Activated CD4-positive, alpha-beta T cell treated with anti-CD3 and anti-CD28 coated beads, Interleukin-2, amount 10 ng/mL, durations not matched to agents 24 days and 14 days (primary cell): Measurements from ENCODE around the gene S100A10. TPM values are rescaled to one million over a fixed set of nuclear protein-coding genes. Genes with fewer than 3 reads are reported as not detected.

Experiments
- DNase-seq: peaks from one replicate; pipeline ENCODE4 v3.0.0; 2022
- H3K27ac Mint-ChIP-seq: one replicate; pipeline ENCODE4 v1.8.0; 2022; ENCODE audit warnings: mild to moderate bottlenecking, mixed read lengths
- H3K27me3 Mint-ChIP-seq: one replicate; pipeline ENCODE4 v1.8.0; 2022; ENCODE audit warnings: mixed read lengths
- H3K36me3 Mint-ChIP-seq: one replicate; pipeline ENCODE4 v1.8.0; 2022; ENCODE audit warnings: low read depth, mild to moderate bottlenecking, mixed read lengths
- H3K4me1 Mint-ChIP-seq: one replicate; pipeline ENCODE4 v1.8.0; 2021; ENCODE audit warnings: mixed read lengths
- H3K4me3 Mint-ChIP-seq: one replicate; pipeline ENCODE4 v1.8.0; 2022; ENCODE audit warnings: mild to moderate bottlenecking, moderate library complexity, mixed read lengths
- H3K9me3 Mint-ChIP-seq: one replicate; pipeline ENCODE4 v1.8.0; 2021; ENCODE audit warnings: mixed read lengths
- intact Hi-C: fragments of 100-400 bp; cut with micrococcal nuclease; formaldehyde crosslinking; loops from one replicate; pipeline ENCODE4 v1.15.1; 2023
- total RNA-seq: library from RNA; stranded (reverse); gene quantifications from 2 replicates; pipeline ENCODE4 v1.2.3, GENCODE V29; 2022

Gene S100A10
- total RNA-seq, 1 donor from 2014 or later, result 103 TPM

DNA sequence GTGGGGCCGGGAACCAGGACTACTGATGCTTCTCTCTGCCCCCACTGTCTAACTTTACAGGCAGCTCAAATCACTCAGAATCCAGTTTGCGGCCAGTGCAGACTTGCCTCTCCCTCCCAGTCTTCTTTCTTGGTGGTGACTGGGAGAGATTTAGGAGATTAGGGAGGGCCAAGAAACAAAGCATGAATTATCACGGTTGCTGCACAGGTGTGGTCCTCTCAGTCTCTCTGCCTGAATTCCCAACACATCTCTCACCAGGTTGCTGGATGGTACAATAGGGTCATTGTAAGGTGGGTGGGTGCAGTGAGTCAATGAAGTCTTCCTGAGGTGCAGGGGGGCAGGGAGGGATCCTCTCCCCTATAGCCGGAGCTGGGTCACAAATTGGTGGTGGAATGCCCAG, 30.6 kb upstream of the S100A10 start:
- H3K27ac Mint-ChIP-seq, result no peak overlapping the region
- DNase-seq, result no peak

DNA sequence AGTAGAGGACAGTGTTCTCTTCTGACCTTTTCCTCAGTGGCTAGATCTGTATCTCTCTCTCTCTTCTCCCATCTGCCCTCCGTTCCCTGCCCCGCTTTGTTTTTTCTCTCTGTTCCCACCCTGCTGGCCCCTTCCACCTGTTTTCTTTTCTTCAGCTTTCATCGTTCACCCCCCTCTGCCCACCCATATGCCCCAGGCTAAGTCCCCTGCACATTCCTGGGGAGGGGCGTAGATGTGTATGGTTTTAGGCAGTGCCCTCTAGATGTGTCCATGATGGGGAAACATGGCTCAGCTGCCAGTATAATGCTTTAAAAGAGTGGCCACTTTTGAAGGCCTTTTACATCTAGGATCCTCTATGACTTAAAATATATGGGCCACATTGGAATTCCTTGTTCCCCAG, 29.6 kb upstream of the S100A10 start:
- intact Hi-C loops, result no loop called here
- DNase-seq, result no peak
- Mint-ChIP-seq H3K36me3 (no peaks in the 10 kb centered on the region), H3K9me3 (peaks cover 4% of the 10 kb centered on the region), H3K27me3 (peaks cover 8% of the 10 kb centered on the region), H3K4me3 (no peak overlapping the region), H3K4me1 (no peaks in the 10 kb centered on the region), H3K27ac (no peak overlapping the region)

More for the DNA sequence above, 30.6 kb upstream of the S100A10 start:
- Mint-ChIP-seq H3K4me3 (no peak overlapping the region), H3K27me3 (peaks cover 3% of the 10 kb centered on the region), H3K36me3 (peaks cover 7% of the 10 kb centered on the region), H3K4me1 (peaks cover 6% of the 10 kb centered on the region), H3K9me3 (peaks cover 12% of the 10 kb centered on the region)
- intact Hi-C loops, result no loop called here

GRCh38 chr1:152022474-152022873, 28.8 kb upstream of the S100A10 start:
- Mint-ChIP-seq H3K27ac (no peak overlapping the region), H3K4me3 (no peak overlapping the region), H3K9me3 (peaks cover 3% of the 10 kb centered on the region), H3K36me3 (no peaks in the 10 kb centered on the region), H3K27me3 (peaks cover 12% of the 10 kb centered on the region), H3K4me1 (no peaks in the 10 kb centered on the region)
- intact Hi-C loops, result no loop called here
- DNase-seq, result no peak

GRCh38 chr1:152021569-152021968, 27.9 kb upstream of the S100A10 start:
- intact Hi-C loops, result no loop called here
- Mint-ChIP-seq H3K27ac (no peak overlapping the region), H3K27me3 (peaks cover 17% of the 10 kb centered on the region), H3K36me3 (no peaks in the 10 kb centered on the region), H3K4me3 (no peak overlapping the region), H3K4me1 (no peaks in the 10 kb centered on the region), H3K9me3 (no peaks in the 10 kb centered on the region)
- DNase-seq, result no peak

GRCh38 chr1:152020849-152021248, 27.2 kb upstream of the S100A10 start:
- H3K4me3 Mint-ChIP-seq, result no peak overlapping the region
- H3K27ac Mint-ChIP-seq, result no peak overlapping the region
- H3K9me3 Mint-ChIP-seq, result no peaks in the 10 kb centered on the region

GRCh38 chr1:152018537-152018936, 24.9 kb upstream of the S100A10 start:
- Mint-ChIP-seq H3K9me3 (no peaks in the 10 kb centered on the region), H3K27ac (no peak overlapping the region), H3K36me3 (no peaks in the 10 kb centered on the region), H3K4me3 (no peak overlapping the region), H3K4me1 (peaks cover 2% of the 10 kb centered on the region), H3K27me3 (peaks cover 31% of the 10 kb centered on the region)
- DNase-seq, result peak; percentile 71
- intact Hi-C loops, result no loop called here

More at GRCh38 chr1:152020849-152021248, 27.2 kb upstream of the S100A10 start:
- H3K36me3 Mint-ChIP-seq, result no peaks in the 10 kb centered on the region
- intact Hi-C loops, result no loop called here
- H3K27me3 Mint-ChIP-seq, result peaks cover 17% of the 10 kb centered on the region
- no peak for DNase-seq
- no peaks in the 10 kb centered on the region for H3K4me1 Mint-ChIP-seq

DNA sequence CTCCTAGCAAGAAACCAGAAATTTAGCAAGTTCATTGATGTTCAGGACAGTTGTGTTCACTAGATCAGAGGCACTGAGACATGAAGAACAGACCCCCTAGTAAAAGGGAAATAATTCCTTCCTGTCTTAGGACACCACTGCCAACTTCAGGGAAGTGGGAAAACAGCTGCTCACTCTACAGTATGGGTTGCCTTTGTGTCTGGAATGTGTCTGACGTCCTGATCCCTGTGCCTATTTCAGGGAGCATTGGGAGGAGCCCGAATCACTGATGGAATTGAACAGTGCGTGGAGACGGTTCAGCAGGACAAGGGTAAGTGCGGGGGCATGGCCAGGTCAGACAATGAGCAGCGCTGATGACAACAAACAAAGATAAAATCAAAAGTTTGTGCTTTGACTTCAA, 22.1 kb upstream of the S100A10 start:
- H3K27me3 Mint-ChIP-seq, result peaks cover 38% of the 10 kb centered on the region
- no peak for DNase-seq
- H3K36me3 Mint-ChIP-seq, result no peaks in the 10 kb centered on the region
- H3K4me3 Mint-ChIP-seq, result no peak overlapping the region
- H3K4me1 Mint-ChIP-seq, result peaks cover 2% of the 10 kb centered on the region
- H3K27ac Mint-ChIP-seq, result no peak overlapping the region
- no peaks in the 10 kb centered on the region for H3K9me3 Mint-ChIP-seq
- intact Hi-C loops, result no loop called here

GRCh38 chr1:152014943-152015342, 21.3 kb upstream of the S100A10 start:
- intact Hi-C loops, result no loop called here
- Mint-ChIP-seq H3K27ac (no peak overlapping the region), H3K9me3 (no peaks in the 10 kb centered on the region), H3K4me1 (peaks cover 2% of the 10 kb centered on the region), H3K4me3 (no peak overlapping the region), H3K27me3 (peaks cover 40% of the 10 kb centered on the region), H3K36me3 (no peaks in the 10 kb centered on the region)
- no peak for DNase-seq

DNA sequence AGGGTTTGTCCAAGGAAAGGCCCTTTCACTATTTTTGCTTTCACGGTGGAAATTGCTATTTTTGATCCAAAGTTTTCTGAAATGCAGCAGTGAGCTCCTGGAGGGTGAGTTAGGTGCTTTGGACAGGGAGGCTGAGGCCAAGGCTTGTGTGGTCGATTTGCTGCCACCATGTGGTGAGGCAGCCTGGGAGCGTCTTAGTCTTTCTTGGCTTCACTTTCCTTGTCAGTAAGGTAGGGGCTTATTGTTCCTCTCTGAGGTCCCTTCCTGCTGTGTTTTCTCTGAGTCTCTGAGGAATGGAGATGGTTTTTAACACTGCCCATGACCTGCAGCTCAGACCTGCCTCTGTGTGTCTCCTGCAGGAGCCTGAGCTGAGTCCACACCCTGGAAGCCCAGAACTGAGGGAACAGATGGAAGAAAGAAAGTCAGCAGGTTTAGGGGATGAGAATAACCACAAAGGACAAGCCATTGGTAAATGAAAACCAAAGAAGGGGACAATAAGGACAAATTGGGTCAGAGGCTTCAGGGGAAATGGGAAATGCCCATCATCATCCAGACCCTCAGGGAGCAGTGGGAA, 20.1 kb upstream of the S100A10 start:
- Mint-ChIP-seq H3K4me1 (peaks cover 2% of the 10 kb centered on the region), H3K9me3 (no peaks in the 10 kb centered on the region), H3K27ac (no peak overlapping the region), H3K4me3 (no peak overlapping the region), H3K27me3 (peaks cover 49% of the 10 kb centered on the region), H3K36me3 (no peaks in the 10 kb centered on the region)
- intact Hi-C loops, result loop anchor here (1.0 kb wide), 1 partner anchor 45 kb away; no protein-coding TSS in a partner anchor
- peak; percentile 84 for DNase-seq

- H3K27me3 Mint-ChIP-seq, result peaks cover 45% of the 10 kb centered on the region
- intact Hi-C loops, result no loop called here
- no peaks in the 10 kb centered on the region for H3K36me3 Mint-ChIP-seq
- no peak overlapping the region for H3K27ac Mint-ChIP-seq
- no peak for DNase-seq
- peaks cover 6% of the 10 kb centered on the region for H3K4me1 Mint-ChIP-seq
- H3K9me3 Mint-ChIP-seq, result no peaks in the 10 kb centered on the region
- H3K4me3 Mint-ChIP-seq, result no peak overlapping the region
Observed at GRCh38 chr1:152009691-152010090, 16.0 kb upstream of the S100A10 start.

- Mint-ChIP-seq H3K27me3 (peaks cover 46% of the 10 kb centered on the region), H3K4me1 (peaks cover 7% of the 10 kb centered on the region), H3K27ac (no peak overlapping the region), H3K4me3 (no peak overlapping the region), H3K36me3 (no peaks in the 10 kb centered on the region), H3K9me3 (no peaks in the 10 kb centered on the region)
- no peak for DNase-seq
- intact Hi-C loops, result no loop called here
Observed at GRCh38 chr1:152007047-152007446, 13.4 kb upstream of the S100A10 start.

DNA sequence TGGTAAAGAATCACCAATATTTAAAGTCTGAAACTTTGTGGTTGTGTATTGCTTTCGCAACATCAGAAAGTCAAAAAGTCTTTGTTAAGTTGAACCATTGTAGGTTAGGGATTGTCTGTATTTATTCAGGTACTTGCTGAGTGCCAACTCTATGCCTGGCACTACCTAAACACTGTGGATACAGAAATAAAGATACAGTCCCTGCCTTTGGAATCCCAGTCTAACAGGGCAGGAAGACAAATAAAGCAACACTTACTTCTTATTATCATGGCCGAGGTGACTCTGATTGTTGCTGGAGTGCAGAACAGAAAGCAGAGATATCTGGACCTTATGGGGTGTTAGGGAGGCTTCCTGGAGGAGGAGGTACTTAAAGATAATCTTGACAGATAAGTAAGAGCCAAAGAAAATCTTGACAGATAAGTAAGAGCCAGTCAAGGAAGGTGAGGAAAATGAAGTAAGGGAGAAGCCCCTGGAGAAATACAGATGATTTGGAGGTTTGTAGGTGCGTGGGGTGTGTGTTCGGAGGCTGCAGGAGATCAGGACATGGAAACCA, 11.8 kb upstream of the S100A10 start:
- H3K27me3 Mint-ChIP-seq, result peaks cover 44% of the 10 kb centered on the region
- H3K4me1 Mint-ChIP-seq, result peaks cover 9% of the 10 kb centered on the region
- H3K4me3 Mint-ChIP-seq, result no peak overlapping the region
- intact Hi-C loops, result no loop called here
- H3K36me3 Mint-ChIP-seq, result no peaks in the 10 kb centered on the region
- no peak for DNase-seq
- H3K9me3 Mint-ChIP-seq, result no peaks in the 10 kb centered on the region
- no peak overlapping the region for H3K27ac Mint-ChIP-seq

GRCh38 chr1:152003846-152004442, 10.3 kb upstream of the S100A10 start:
- DNase-seq, result no peak
- intact Hi-C loops, result no loop called here

GRCh38 chr1:152002960-152003359, 9.3 kb upstream of the S100A10 start:
- no peak for DNase-seq
- no peak overlapping the region for H3K27ac Mint-ChIP-seq
- intact Hi-C loops, result no loop called here
- no peaks in the 10 kb centered on the region for H3K36me3 Mint-ChIP-seq
- H3K9me3 Mint-ChIP-seq, result no peaks in the 10 kb centered on the region
- peaks cover 32% of the 10 kb centered on the region for H3K27me3 Mint-ChIP-seq
- H3K4me3 Mint-ChIP-seq, result no peak overlapping the region
- H3K4me1 Mint-ChIP-seq, result peaks cover 9% of the 10 kb centered on the region

More at GRCh38 chr1:152003846-152004442, 10.3 kb upstream of the S100A10 start:
- Mint-ChIP-seq H3K27ac (no peak overlapping the region), H3K27me3 (peaks cover 35% of the 10 kb centered on the region), H3K9me3 (no peaks in the 10 kb centered on the region), H3K36me3 (no peaks in the 10 kb centered on the region), H3K4me3 (no peak overlapping the region), H3K4me1 (peaks cover 9% of the 10 kb centered on the region)
